GM19023 (cell line): ENCODE data around the gene ALOX5AP.
A peak's percentile ranks its signal among the peaks of the same experiment; 100 is the strongest.

Experiments
- ATAC-seq: cut with Tn5 transposase; IDR thresholded peaks from one replicate; pipeline ENCODE4 v1.9.1; 2021; ENCODE audit warnings: mild to moderate bottlenecking, moderate library complexity; ENCODE audit not compliant: unreplicated experiment

The ALOX5AP gene

DNA sequence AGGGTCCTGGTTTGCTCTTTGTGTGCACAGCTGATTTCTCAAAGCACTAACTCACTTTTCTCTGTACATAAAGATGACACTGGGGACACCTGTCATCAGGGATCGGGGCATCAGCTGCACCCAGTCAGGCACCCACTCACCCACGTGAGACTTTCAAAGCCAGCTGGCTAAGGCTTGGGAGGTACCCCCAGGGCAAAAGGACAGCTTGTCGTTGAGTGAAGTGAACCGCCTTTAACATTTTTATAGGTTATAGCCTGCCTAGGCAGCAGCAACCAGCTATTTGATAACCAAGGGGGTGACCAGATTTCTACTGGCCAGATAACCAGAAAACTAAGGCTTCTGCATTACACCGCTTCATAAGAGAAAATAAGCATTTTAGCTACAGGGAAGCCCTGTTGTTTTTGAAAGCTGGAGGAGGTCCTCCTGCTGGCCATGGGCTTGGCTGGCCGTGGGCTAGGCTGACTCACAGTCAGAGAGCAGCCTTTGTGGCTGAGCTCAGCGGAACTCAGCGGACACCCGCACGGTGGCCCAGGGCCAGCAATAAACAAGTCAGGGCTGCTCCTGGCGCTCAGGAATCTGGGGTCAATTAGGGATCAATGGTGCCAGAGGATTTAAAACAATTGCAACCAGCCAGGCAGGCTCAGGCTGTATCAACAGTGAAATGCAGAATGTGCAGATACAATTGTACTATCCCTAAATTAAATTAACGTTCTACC lies 57.1 kb downstream of the ALOX5AP start:
- ATAC-seq, result no peak

- ATAC-seq, result no peak
Observed at GRCh38 chr13:30796132-30796572, 60.8 kb downstream of the ALOX5AP start.

GRCh38 chr13:30796631-30797601 lies 61.6 kb downstream of the ALOX5AP start:
- no peak for ATAC-seq

- ATAC-seq, result no peak
Observed at GRCh38 chr13:30797847-30798535, 62.6 kb downstream of the ALOX5AP start.

GRCh38 chr13:30798776-30799355 lies 63.5 kb downstream of the ALOX5AP start:
- ATAC-seq, result no peak

GRCh38 chr13:30799356-30799824 lies 64.0 kb downstream of the ALOX5AP start:
- ATAC-seq, result no peak

DNA sequence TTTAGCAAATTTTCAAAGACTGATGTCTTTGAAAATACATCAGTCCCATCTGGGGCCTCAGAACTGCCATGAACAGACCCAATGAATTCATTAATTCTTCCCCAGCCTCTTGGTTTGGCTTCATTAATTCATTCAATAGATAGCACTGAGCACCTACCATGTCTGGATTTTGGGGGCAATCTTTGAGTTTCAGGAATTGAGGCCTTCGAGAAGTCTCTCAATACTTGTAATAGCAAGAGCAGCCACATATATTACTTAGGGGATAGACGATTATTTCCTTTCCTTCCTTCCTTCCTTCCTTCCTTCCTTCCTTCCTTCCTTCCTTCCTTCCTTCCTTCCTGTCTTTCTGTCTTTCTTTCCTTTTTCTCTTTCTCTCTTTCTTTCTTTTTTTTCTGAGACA lies 64.8 kb downstream of the ALOX5AP start:
- no peak for ATAC-seq

- ATAC-seq, result no peak
Observed at GRCh38 chr13:30802501-30802900, 67.2 kb downstream of the ALOX5AP start.

DNA sequence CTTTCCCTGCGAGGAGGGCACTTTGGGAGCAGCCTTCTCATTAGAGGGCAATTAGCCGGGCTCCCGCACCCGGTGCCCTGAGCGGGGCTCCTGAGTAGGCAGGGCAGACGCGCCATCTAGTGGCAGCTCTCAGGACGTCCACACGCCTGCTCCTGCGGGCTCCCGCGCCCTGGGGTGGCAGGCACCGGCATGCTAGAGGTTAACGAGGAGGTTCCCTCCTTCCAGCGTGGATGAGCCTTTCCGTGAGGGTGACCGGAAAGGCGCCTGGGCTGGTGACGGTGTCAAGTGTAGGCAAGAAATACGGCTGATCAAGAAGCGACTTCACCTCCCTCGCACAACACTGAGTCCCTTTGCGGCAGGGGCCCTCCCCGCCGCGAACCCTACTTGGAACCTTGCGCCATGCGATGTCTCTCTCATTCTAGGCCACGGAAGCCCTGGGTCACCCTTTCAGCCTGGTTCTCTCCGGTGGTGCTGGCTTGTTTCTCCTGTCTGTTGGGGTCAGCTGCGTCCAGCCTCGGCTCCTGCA lies 67.7 kb downstream of the ALOX5AP start:
- ATAC-seq, result peak; percentile 92

GRCh38 chr13:30803749-30804148 lies 68.4 kb downstream of the ALOX5AP start:
- no peak for ATAC-seq

DNA sequence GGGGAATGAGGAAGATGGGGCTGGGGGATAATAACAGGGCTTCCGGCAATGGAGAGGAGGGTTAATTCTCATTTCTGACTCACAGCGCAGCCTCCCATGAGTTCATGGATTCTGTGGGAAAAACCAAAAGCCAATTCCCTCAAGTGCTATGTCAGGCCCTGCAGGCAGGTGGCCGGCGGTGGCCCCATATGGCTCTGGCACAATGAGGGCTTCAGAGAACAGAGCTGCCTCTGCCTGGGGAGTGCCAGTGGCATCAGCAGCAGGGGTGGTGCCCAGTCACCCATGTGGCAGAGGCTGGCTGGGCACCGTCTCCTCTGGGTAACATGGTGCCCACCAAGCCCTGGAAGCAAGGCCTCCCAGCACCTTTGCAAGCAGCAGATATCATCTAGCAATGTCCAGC lies 69.1 kb downstream of the ALOX5AP start:
- no peak for ATAC-seq

DNA sequence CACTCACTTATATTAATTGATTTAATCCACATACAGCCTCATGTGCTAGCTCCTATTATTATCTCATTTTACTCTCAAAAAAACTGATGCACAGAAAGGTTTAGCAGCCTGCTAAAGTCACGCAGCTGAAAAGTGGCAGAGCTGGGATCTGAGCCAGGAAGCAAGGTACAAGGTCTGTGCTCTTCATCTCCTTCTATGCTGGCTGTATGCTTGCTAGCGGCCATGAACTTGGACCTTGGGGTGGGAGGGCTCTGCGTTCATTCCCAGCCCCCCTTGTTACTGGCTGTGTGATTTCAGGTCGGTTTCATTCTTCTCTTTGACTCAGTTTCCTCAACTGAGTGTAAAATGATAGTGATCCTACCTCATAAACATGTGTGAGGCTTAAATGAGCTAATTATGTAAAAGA lies 69.8 kb downstream of the ALOX5AP start:
- no peak for ATAC-seq

- ATAC-seq, result no peak
Observed at GRCh38 chr13:30805603-30806011, 70.3 kb downstream of the ALOX5AP start.

GRCh38 chr13:30806784-30807183 lies 71.4 kb downstream of the ALOX5AP start:
- ATAC-seq, result no peak

DNA sequence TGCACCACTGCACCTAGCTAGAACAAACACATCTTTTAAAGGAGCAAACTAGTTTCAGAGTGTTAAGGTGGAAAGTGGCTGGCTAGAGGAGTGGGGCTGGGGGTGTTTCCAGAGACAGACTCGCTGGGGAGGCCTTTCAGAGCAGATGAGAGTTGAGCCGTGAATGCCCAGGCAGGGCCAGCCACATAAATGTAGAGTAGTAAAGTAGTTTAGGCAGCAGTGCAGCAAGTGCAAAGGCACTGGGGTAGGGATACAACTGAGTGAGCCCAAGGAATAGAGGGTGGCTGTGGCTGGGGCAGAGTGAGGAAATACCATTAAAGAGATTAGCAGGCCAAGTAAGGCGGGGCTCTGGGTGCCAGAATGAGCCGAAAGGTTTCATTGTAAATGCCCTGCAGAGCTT lies 72.0 kb downstream of the ALOX5AP start:
- ATAC-seq, result no peak

GRCh38 chr13:30808600-30808999 lies 73.3 kb downstream of the ALOX5AP start:
- no peak for ATAC-seq

- no peak for ATAC-seq
Observed at GRCh38 chr13:30809787-30810186, 74.4 kb downstream of the ALOX5AP start.

DNA sequence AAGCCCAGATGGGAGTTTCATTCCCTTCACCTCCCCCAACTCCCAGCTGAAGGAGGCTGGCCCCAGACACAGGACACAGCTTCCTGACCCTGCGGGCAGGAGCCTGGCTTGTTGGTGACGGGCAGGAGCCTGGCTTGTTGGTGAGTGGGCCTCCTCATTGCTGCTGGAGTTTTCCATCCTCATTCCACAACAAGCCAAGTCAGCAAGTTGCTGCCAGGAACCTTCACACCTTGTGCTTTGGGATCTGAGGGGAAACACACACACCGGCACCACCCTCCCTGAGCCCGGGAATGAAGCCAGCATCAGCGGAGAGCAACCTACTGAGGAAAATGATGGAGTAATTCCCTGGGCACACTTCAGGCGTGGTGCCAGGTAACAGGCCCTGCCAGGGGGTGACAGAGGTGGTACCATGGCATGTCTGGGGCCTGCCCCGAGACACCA lies 74.9 kb downstream of the ALOX5AP start:
- ATAC-seq, result no peak

GRCh38 chr13:30810801-30811200 lies 75.5 kb downstream of the ALOX5AP start:
- ATAC-seq, result no peak
